ENCODE results near the gene CABLES1.

CABLES1 gene

GRCh38 chr18:23247331-23247730 lies 112.0 kb downstream of the CABLES1 start:
- DNase-seq: no peak

- no peak for DNase-seq
These were observed 112.6 kb downstream of the CABLES1 start for GRCh38 chr18:23247896-23248295.

- DNase-seq: no peak
These were observed 113.5 kb downstream of the CABLES1 start for GRCh38 chr18:23248826-23249225.

GRCh38 chr18:23249348-23249747 lies 114.1 kb downstream of the CABLES1 start:
- DNase-seq: no peak

GRCh38 chr18:23250893-23251656 lies 115.8 kb downstream of the CABLES1 start:
- DNase-seq: peak in 1 of 5 experiments; percentile 74

- no peak for DNase-seq
These were observed 118.3 kb downstream of the CABLES1 start for GRCh38 chr18:23253630-23254029.

GRCh38 chr18:23257137-23257536 lies 121.9 kb downstream of the CABLES1 start:
- no peak for DNase-seq

- DNase-seq: peak in 1 of 5 experiments; percentile 52
These were observed 122.6 kb downstream of the CABLES1 start for GRCh38 chr18:23257686-23258565.

GRCh38 chr18:23258566-23259469 lies 123.5 kb downstream of the CABLES1 start:
- DNase-seq: peak in 1 of 5 experiments; percentile 55

- DNase-seq: peak in 2 of 5 experiments; percentile 15 to 50
These were observed 124.7 kb downstream of the CABLES1 start for GRCh38 chr18:23259701-23260681.

GRCh38 chr18:23260926-23261590 lies 125.8 kb downstream of the CABLES1 start:
- peak in 1 of 5 experiments; percentile 42 for DNase-seq

- DNase-seq: no peak
These were observed 128.4 kb downstream of the CABLES1 start for GRCh38 chr18:23263551-23264235.

GRCh38 chr18:23265682-23266399 lies 130.6 kb downstream of the CABLES1 start:
- no peak for DNase-seq

- DNase-seq: no peak
These were observed 131.6 kb downstream of the CABLES1 start for GRCh38 chr18:23266717-23267446.

- no peak for DNase-seq
These were observed 132.1 kb downstream of the CABLES1 start for GRCh38 chr18:23267447-23267776.

GRCh38 chr18:23268641-23269040 lies 133.4 kb downstream of the CABLES1 start:
- DNase-seq: no peak

- DNase-seq: peak in 2 of 5 experiments; percentile 10 to 68
These were observed 133.8 kb downstream of the CABLES1 start for GRCh38 chr18:23269068-23269467.

- DNase-seq: no peak
These were observed 134.6 kb downstream of the CABLES1 start for GRCh38 chr18:23269928-23270327.
